AG09319 (cell line): ENCODE data around the gene PDXP.

Experiments used
- DNase-seq: peaks from one replicate; pipeline ENCODE4 v3.0.0-alpha.2; 2010; ENCODE audit warnings: low read depth; ENCODE audit errors: extremely low read depth
- TF ChIP-seq, protein P1 (sequence below): IDR thresholded peaks from 2 replicates; pipeline ENCODE4 v1.5.1; 2011; ENCODE audit warnings: low read depth, mild to moderate bottlenecking, inconsistent platforms, low read length, moderate library complexity

Gene PDXP

DNA sequence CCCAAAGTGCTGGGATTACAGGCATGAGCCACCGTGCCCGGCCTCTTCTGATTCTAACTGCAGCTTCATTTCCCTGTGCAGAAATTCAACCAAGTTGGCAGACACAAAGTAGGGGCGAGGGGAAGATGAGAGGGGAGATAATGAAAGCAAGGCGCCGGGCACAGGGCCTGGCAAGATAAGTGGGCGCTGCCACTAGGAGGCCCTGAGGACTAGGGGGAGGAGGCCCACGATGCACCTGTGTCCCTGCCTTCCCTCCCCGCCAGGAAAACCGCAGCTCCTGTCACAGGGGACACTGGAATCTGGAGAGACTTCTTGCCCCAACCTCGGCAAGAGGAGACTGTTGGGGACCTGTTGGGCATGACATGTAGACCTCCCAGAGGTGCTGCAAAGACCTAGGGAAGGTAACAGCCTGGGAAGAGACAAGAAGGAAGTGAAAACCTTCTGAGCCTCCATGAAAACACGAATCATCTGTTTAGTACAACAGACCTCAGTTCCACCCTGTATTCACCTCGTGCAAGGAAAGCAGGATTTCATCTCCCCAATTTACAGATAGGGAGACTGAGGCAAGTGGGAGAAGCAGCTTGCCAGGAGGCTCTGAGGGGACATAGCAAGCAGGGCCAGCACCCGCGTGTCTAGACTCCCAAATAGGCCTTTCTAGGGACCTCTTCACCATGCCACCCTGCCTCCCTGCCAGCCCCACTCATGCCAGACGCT, 13.8 kb downstream of the PDXP start:
- TF ChIP-seq, protein P1, sequence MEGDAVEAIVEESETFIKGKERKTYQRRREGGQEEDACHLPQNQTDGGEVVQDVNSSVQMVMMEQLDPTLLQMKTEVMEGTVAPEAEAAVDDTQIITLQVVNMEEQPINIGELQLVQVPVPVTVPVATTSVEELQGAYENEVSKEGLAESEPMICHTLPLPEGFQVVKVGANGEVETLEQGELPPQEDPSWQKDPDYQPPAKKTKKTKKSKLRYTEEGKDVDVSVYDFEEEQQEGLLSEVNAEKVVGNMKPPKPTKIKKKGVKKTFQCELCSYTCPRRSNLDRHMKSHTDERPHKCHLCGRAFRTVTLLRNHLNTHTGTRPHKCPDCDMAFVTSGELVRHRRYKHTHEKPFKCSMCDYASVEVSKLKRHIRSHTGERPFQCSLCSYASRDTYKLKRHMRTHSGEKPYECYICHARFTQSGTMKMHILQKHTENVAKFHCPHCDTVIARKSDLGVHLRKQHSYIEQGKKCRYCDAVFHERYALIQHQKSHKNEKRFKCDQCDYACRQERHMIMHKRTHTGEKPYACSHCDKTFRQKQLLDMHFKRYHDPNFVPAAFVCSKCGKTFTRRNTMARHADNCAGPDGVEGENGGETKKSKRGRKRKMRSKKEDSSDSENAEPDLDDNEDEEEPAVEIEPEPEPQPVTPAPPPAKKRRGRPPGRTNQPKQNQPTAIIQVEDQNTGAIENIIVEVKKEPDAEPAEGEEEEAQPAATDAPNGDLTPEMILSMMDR, result no peak
- no peak for DNase-seq

DNA sequence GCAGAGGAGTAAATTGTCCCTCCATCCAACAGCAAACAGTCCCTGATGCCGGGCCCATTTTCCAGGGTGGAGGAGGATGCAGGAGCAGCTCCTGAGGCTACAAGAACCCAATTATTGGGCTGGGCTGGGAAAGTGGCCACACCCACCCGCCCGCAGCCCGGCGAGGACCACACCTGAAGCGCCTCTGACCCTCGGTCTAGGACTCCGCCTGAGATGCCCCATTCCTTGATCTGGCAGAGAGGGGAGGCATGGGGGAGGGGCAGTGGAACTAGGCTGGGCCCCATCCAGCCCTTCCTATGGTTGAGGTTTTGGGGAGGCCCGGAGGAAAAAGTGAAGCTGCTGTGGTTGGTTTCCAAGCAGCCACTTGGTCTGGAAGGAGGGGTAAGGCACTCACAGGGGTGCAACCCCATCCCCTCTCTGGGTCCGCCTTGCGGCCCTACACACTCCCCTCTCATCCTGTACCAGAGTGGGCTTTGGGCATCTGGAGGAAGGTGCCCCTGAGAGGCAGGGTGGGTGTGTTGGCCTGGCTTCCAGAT, 14.5 kb downstream of the PDXP start:
- TF ChIP-seq, protein P1, result no peak
- DNase-seq, result no peak

DNA sequence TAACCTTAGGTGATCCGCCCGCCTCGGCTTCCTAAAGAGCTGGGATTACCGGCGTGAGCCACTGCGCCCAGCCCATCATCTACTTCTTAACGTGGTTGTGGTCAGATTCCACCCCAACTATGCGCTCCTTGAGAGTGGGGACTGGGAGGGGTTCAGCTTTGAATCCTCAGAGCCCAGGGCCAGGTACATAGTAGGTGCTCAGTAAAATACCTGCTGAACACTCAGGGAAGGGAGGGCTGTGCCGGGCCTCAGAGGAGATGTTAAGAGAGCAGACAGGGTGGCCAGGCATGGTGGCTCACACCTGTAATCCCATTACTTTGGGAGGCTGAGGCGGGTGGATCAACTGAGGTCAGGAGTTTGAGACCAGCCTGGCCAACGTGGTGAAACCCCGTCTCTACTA, 15.7 kb downstream of the PDXP start:
- TF ChIP-seq, protein P1, result no peak
- DNase-seq, result no peak

DNA sequence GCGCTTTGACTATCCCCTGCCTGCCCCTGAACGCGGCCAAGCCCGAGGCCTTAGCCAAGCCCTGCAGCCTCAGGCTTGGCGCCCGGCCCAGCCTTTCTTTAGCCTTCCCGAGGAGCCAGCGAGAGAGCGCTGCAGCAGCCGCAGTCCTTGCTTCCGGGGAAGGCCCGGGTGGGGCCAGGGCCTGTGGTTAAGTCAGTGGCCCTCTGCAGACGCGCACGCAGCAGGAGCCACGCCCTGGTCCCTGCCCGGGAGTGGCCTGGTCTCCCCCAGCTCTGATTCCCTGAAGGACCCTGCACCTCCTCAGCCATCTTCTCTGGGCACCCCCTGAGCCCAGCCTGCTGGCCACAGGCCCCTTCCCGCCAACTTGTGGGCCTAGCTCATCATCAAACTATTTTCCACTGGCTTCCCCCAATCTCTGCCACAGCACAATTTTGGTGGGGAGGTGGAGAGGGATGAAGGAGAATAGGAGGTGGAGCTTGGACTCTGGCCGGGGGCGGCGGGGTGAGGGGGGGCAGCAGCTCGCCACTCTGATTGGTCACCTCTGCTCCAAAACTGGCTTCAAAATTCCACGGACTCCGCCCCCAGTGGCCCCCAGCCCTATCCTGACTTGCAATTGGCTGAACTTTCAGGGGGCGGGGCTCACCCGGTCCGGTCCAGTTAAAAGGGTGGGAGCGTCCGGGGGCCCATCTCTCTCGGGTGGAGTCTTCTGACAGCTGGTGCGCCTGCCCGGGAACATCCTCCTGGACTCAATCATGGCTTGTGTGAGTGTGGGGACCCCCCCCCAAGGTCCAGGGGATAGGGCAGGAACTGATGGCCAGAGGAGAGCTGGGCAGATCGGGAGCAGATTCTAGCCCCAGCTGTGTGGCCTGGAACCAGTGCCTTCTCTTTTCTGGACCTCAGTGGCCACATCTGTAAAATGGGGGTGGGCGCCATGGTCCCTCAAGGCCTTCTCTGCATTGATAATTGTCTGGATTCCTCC, 16.7 kb downstream of the PDXP start, which contains the start of gene LGALS1:
Gene LGALS1, plus strand, starts transcription at position 686 of the 979 bp plus-strand sequence. Its CDS starts 67 bp downstream, at position 753.
- TF ChIP-seq, protein P1, result peak; percentile 5
- DNase-seq, result peak; percentile 98

DNA sequence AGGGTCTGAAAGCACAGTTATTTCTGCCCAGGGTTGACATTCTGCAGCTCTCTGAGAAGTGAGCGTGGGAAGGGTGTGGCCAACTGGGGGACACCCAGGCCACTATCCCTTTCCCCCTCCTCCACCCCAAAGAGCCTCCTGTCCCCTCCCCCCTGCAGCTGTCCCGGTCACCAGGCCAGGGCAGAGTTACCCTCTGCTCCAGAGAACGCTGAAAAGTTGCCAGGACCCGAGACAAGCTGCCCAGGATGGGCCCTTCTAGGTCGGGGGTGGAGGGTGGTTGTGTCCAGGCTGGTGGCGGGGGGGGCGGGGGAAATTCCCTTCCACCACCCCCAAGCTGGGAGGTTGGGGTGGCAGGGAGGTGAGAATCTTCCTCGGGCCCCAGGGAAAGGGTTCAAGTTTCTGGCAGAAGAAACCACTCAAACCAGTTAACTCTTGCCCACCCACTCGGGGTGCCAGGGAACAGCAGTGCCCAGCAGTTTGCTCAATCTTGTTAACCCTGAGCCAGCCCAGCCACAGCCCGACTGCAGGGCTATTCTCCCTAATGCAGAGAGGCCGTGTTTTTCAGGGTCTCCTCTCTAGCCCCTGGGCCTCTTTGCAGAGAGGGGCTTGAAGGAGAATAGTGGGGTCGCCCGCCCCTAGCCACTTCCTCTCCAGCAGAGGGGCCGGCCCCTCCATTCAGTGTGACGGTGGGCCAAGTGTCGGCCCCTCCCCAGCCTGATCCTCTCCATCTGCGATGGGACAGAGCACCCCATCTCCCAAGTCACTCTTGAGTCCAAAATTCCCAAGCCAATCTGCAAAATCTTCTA, 17.6 kb downstream of the PDXP start:
- no peak for DNase-seq

DNA sequence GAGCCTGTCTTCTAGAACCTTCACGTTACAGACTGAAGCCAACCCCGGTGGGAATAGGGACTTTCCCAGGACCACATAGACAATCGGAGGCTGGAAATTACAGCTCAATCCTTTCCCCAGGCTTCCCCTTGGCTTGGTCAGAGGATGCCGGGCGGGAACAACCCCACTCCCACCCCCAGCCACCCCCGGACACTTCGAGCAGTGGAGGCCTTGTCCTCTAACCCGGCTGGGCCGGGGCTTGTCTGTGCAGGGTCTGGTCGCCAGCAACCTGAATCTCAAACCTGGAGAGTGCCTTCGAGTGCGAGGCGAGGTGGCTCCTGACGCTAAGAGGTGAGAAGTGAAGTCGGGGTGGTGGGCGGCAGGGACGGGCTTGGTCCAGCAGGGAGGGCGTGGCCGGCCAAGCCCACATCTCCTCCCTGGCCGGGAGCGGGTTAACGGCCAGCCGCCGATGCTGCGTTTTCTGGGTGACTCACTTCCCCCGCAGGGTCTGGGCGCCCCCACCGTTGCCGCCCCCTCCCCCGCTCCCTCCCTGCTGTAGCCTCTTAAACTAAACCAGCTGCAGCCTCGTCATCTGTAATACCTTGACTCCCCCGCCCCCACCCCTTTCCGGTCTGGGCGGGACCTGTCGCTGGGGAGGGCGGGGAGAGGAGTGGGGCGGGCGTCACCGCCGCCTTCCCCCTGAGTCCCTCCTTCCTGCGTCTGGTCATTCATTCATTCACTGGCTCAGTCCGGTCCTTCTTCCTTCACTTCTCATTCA, 18.4 kb downstream of the PDXP start:
- DNase-seq, result peak; percentile 97
- TF ChIP-seq, protein P1, result no peak

More for the DNA sequence above, 17.6 kb downstream of the PDXP start:
- TF ChIP-seq, protein P1, result no peak
